GM19455 (cell line): ENCODE measurements around the gene OR13C5.

ENCODE experiments used
- ATAC-seq: cut with Tn5 transposase; IDR thresholded peaks from one replicate; pipeline ENCODE4 v1.9.1; 2021; ENCODE audit not compliant: unreplicated experiment

The OR13C5 gene

GRCh38 chr9:104555521-104555920, 43.7 kb downstream of the OR13C5 start:
- ATAC-seq: no peak

DNA sequence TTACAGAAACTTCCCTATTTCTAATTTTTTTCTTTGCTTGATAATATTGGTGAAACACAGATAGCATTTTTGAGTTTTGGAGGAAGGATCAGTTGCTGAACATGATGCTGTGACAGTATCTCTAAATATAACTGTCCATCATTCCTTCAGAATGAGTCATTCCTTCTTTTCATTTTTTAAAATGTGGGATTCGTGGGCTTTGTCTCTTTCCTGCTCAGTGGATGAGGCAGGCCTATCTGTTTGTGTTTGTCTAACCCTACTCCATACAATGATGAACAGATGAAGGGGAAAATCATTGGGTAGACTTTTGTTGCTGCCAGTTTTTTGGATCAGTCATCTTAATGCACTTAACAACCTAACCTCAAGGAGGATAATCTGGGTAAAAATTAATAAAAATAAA, 46.0 kb downstream of the OR13C5 start:
- ATAC-seq: no peak
